Body of pancreas (tissue), 4 donors: ENCODE results near the gene KIZ. TPM values are rescaled to one million over a fixed set of nuclear protein-coding genes. Genes with fewer than 3 reads are reported as not detected.

ENCODE experiments used
- ATAC-seq: fragments of 150-250 bp; one replicate; pipeline ENCODE4 v1.9.1; 2016
- DNase-seq, 4 donors: peaks; one replicate each; pipeline ENCODE4 v3.0.0-alpha.2; 2019
- H3K27ac ChIP-seq, 4 donors: fragments of 200-600 bp; sonication (generic); 1 replicate in 3 of 4; 2 replicates in 1 of 4; pipeline versions ENCODE4 v1.5.1 to v1.6.1; 2016 to 2019; ENCODE audit warnings: mild to moderate bottlenecking in 1 of 4, mixed read lengths in 1 of 4, moderate library complexity in 1 of 4
- H3K27me3 ChIP-seq, 2 donors: fragments of 200-600 bp; sonication (generic); one replicate each; pipeline ENCODE4 v1.6.0; 2016; ENCODE audit warnings: mild to moderate bottlenecking in 1 of 2
- H3K36me3 ChIP-seq, 2 donors: fragments of 200-600 bp; sonication (generic); replicated peaks in 1 of 2; 2 replicates each; pipeline ENCODE4 v1.5.1; 2016; ENCODE audit warnings: low read depth in 2 of 2; ENCODE audit not compliant: insufficient read depth in 1 of 2
- H3K4me1 ChIP-seq: fragments of 200-600 bp; sonication (generic); one replicate; pipeline ENCODE4 v1.6.0; 2016
- H3K4me3 ChIP-seq, 2 donors: fragments of 200-600 bp; sonication (generic); 1 replicate in 1 of 2; 2 replicates in 1 of 2; pipeline ENCODE4 v1.5.1; 2016 to 2019
- H3K9me3 ChIP-seq, 3 donors: fragments of 200-600 bp; sonication (generic); 1 replicate in 2 of 3; 2 replicates in 1 of 3; pipeline ENCODE4 v1.5.1; 2016
- POLR2A ChIP-seq, 3 donors: fragments of 450-650 bp; IDR thresholded peaks; one replicate each; pipeline ENCODE4 v1.6.1; 2016; ENCODE audit warnings: antibody characterized with exemption in 3 of 3, mild to moderate bottlenecking in 2 of 3
- WGBS, 2 donors: methylation state at CpG; one replicate each; pipeline ENCODE4 v1.1.5; 2017; 5-methylcytosine and 5-hydroxymethylcytosine counted together
- intact Hi-C: fragments of 100-400 bp; cut with DNase I; formaldehyde crosslinking; loops from one replicate; pipeline ENCODE4 v1.15.1; 2023
- total RNA-seq, 2 donors: library from RNA; depleted of rRNA; stranded (reverse); fragments of >200 nt; gene quantifications; one replicate each; pipeline ENCODE4 v1.1.0, GENCODE V29; 2016
- TF ChIP-seq, protein P1 (sequence below), 7 experiments: fragments of 450-650 bp in 4 of 7; fragments of 200-600 bp in 3 of 7; sonication (generic) in 3 of 7; IDR thresholded peaks; one replicate each; pipeline ENCODE4 v1.5.1; 2016 to 2019; ENCODE audit warnings: antibody characterized with exemption in 7 of 7

The KIZ gene
- total RNA-seq, 2 donors from 2014 or later = 17.1 to 28.7 TPM

DNA sequence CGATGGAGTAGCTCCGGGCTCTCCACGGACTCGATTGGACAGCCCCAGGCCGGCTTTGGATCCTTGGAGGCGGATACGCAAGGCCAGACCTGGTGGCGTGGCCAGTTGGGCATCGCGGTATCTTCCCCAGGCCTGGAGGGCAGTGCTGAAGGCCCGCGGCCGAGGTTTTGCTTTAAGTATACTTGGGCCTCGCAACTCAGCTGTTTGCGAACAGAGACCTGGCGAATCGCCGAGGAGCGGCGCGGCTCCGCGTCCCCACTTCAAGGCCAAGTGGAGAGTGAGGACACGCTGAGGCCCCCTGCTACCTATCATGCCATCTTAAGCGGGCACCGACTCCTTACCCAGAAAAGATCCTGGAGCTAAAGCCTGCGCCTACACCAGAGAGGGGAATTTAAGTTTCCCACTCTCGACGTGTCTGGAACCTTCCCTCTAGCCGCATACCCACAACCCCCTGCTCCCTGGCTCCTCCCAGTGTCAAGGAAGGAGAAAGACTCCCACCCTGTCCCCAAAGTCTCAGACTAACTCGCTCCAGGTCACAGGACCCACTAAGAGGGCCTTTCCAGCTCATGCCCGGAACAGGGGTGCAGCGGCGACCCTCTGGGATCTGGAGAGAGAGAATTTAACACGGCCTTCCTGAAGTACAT lies 23.8 kb upstream of the KIZ start:
- Histone ChIP-seq H3K27ac (no peak overlapping the region), H3K4me1 (peaks cover 46% of the 10 kb centered on the region), H3K36me3 (no peaks in the 10 kb centered on the region), H3K27me3 (peaks cover 0 to 57% of the 10 kb centered on the region in 2 donors), H3K4me3 (no peak overlapping the region), H3K9me3 (no peaks in the 10 kb centered on the region)
- ATAC-seq (no peak), DNase-seq (peak in 1 of 4 donors; percentile 29)
- WGBS, 2 donors = 9 to 16% methylated on average over 31 to 35 of the region's 35 CpGs
- no peak for TF ChIP-seq POLR2A (IDR thresholded peaks at IDR 0.05)
- TF ChIP-seq, protein P1, sequence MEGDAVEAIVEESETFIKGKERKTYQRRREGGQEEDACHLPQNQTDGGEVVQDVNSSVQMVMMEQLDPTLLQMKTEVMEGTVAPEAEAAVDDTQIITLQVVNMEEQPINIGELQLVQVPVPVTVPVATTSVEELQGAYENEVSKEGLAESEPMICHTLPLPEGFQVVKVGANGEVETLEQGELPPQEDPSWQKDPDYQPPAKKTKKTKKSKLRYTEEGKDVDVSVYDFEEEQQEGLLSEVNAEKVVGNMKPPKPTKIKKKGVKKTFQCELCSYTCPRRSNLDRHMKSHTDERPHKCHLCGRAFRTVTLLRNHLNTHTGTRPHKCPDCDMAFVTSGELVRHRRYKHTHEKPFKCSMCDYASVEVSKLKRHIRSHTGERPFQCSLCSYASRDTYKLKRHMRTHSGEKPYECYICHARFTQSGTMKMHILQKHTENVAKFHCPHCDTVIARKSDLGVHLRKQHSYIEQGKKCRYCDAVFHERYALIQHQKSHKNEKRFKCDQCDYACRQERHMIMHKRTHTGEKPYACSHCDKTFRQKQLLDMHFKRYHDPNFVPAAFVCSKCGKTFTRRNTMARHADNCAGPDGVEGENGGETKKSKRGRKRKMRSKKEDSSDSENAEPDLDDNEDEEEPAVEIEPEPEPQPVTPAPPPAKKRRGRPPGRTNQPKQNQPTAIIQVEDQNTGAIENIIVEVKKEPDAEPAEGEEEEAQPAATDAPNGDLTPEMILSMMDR (IDR thresholded peaks at IDR 0.05) = no peak
- intact Hi-C loops = no loop called here

GRCh38 chr20:21102603-21103311 lies 23.1 kb upstream of the KIZ start:
- intact Hi-C loops = no loop called here
- Histone ChIP-seq H3K4me3 (no peak overlapping the region), H3K27ac (no peak overlapping the region), H3K9me3 (no peaks in the 10 kb centered on the region), H3K4me1 (peaks cover 46% of the 10 kb centered on the region), H3K27me3 (peaks cover 0 to 57% of the 10 kb centered on the region in 2 donors), H3K36me3 (no peaks in the 10 kb centered on the region)
- TF ChIP-seq, protein P1 (IDR thresholded peaks at IDR 0.05) = no peak
- TF ChIP-seq POLR2A (IDR thresholded peaks at IDR 0.05) = no peak
- 3 to 8% methylated on average over 17 to 38 of the region's 38 CpGs for WGBS, 2 donors
- DNase-seq (peak; percentile 47 to 64 (median 56)), ATAC-seq (peak; percentile 52)

DNA sequence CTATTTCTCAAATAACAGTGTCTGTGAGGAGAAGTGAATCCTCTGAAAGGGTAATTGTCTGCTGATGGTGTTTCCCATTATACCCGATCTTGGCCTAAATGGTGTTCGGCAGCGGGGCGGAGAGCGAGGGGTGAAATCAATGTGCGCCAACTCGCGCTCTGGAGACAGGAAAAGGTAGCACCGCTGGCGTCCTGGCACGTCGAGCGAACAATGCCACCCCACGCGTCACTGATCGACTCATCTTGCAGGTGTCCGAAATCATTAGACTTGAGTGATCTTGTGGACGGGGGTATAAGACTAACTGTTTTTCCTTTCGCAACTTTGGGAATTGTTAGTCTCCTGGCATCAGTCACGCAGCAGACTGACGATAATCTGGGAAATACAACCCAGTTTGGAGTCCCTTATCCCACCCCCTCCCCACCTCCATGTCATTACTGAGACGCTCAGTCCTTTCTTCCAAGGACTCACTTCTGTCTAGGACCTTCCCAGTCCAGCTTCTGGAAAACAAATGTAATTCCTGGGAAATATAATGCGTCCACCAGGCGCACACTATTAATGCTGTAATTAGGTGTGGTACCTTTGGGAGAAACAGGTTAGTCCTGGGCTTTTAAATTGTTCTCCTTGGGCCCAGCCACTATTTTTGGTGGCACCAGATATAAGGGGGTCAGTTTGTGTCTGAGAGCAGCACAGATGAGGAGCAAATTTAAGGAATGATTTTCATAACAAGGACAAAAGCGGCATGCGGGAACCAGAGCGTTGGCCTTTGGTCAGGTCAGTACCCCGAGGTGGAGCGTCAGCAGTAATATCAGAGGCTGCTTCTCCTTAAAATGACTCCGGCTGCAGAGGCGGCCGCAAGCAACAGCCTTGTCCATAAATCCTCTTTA lies 22.1 kb upstream of the KIZ start:
- Histone ChIP-seq H3K4me1 (peaks cover 46% of the 10 kb centered on the region), H3K27ac (no peak overlapping the region), H3K9me3 (no peaks in the 10 kb centered on the region), H3K4me3 (no peak overlapping the region), H3K36me3 (no peaks in the 10 kb centered on the region), H3K27me3 (peaks cover 0 to 57% of the 10 kb centered on the region in 2 donors)
- WGBS, 2 donors = 27 to 40% methylated on average over 30 to 32 of the region's 32 CpGs
- DNase-seq (no peak), ATAC-seq (no peak)
- TF ChIP-seq POLR2A (IDR thresholded peaks at IDR 0.05) = no peak
- TF ChIP-seq, protein P1 (IDR thresholded peaks at IDR 0.05) = no peak
- intact Hi-C loops = no loop called here

GRCh38 chr20:21104466-21104761 lies 21.5 kb upstream of the KIZ start:
- no peaks in the 10 kb centered on the region for H3K9me3 ChIP-seq
- H3K4me3 ChIP-seq = no peak overlapping the region
- H3K4me1 ChIP-seq = peaks cover 46% of the 10 kb centered on the region
- TF ChIP-seq POLR2A (IDR thresholded peaks at IDR 0.05) = no peak
- TF ChIP-seq, protein P1 (IDR thresholded peaks at IDR 0.05) = no peak
- intact Hi-C loops = no loop called here
- DNase-seq = no peak
- no peaks in the 10 kb centered on the region for H3K36me3 ChIP-seq
- ATAC-seq = no peak
- H3K27me3 ChIP-seq = peaks cover 0 to 57% of the 10 kb centered on the region in 2 donors
- WGBS, 2 donors = 45 to 68% methylated on average over 5 of the region's 5 CpGs
- H3K27ac ChIP-seq = no peak overlapping the region
